ENCODE results near the gene PLCB3.

PLCB3 gene

DNA sequence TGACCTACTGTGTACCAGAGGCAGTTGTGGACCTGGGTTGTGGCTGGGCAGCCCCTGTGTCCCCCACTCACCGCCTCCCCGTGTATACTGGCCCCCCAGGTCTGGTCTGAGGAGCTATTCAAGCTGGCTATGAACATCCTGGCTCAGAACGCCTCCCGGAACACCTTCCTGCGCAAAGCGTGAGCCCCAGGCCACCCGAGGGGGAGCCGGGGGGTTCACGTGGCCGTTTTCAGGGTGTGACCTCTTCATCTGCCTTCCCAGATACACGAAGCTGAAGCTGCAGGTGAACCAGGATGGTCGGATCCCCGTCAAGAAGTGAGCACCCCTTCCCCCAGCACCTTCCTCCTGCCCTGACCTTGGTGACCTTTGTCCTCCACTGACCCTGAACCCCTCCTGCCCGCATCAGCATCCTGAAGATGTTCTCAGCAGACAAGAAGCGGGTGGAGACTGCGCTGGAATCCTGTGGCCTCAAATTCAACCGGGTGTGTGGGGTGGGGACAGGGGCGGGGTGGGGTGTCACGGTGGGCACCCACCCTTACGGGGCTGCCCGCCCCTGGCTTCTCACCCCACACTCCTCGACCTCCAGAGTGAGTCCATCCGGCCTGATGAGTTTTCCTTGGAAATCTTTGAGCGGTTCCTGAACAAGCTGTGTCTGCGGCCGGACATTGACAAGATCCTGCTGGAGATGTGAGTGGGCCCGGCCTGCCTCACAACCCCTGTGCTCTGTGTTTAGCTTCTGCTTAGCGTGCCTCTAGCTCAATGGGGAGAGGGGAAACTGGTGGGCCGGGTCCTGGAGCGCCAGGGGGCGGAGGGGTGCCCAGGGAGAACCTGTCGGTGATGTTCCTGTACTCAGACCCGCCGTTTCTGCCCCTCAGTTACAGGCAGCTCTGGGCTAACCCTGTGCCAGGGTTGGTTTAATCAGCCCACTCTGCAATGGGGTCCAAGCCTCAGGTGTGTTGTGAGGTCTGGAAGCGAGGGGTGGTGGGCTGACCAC lies 4.1 kb downstream of the PLCB3 start:
- DNase-seq (ENCODE audit: insufficient read length, low spot score): no peak
- TF ChIP-seq POLR2A (IDR thresholded peaks at IDR 0.05; ENCODE audit: low read depth, low read length): no peak
- no peak for FAIRE-seq

DNA sequence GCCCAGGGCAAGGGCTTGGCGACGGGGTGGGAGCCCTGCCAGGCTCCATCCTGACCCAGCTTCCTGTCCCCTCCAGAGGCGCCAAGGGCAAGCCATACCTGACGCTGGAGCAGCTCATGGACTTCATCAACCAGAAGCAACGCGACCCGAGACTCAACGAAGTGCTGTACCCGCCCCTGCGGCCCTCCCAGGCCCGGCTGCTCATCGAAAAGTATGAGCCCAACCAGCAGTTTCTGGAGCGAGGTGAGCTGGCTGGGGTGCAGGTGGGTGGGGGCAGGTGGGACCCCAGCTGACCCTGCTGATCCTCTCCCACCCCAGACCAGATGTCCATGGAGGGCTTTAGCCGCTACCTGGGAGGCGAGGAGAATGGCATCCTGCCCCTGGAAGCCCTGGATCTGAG lies 5.0 kb downstream of the PLCB3 start:
- FAIRE-seq: no peak
- TF ChIP-seq POLR2A (IDR thresholded peaks at IDR 0.05; ENCODE audit: low read depth, low read length): no peak

DNA sequence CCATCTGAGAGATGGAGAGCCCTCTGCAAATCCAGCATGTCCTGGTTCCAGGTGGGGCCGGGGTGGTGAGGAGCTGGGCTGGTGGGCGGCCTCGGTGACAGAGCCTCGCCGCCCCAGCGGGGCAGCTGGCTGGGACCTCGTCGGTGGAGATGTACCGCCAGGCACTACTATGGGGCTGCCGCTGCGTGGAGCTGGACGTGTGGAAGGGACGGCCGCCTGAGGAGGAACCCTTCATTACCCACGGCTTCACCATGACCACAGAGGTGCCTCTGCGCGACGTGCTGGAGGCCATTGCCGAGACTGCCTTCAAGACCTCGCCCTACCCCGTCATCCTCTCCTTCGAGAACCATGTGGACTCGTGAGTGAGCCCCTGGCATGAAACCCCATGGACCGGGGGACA lies 7.0 kb downstream of the PLCB3 start:
- TF ChIP-seq POLR2A (IDR thresholded peaks at IDR 0.05; ENCODE audit: low read depth, low read length): no peak
- DNase-seq (ENCODE audit: insufficient read length, low spot score) (no peak), FAIRE-seq (no peak)

More for the DNA sequence above, 5.0 kb downstream of the PLCB3 start:
- DNase-seq (ENCODE audit: insufficient read length, low spot score): no peak

DNA sequence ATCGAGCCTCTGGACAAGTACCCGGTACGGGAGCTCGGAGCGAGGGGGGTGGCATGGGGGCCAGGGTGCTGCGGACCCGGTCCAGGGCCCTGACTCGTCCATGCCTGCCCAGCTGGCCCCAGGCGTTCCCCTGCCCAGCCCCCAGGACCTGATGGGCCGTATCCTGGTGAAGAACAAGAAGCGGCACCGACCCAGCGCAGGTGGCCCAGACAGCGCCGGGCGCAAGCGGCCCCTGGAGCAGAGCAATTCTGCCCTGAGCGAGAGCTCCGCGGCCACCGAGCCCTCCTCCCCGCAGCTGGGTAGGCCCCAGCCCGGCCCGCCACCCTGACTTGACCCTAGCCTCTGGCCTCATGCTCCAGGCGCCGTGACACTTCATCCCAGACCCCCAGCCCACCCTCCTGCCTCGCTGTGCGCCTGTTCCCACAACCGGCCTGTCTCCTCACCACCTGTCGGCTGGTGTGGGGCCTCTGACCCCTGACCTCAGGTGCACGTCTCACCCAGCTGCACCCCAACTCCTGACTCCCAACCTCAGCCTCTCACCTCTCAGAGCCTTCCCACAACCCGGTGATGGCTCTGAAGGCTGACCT lies 7.7 kb downstream of the PLCB3 start:
- FAIRE-seq: no peak
- DNase-seq (ENCODE audit: insufficient read length, low spot score): no peak
- TF ChIP-seq POLR2A (IDR thresholded peaks at IDR 0.05; ENCODE audit: low read depth, low read length): no peak

DNA sequence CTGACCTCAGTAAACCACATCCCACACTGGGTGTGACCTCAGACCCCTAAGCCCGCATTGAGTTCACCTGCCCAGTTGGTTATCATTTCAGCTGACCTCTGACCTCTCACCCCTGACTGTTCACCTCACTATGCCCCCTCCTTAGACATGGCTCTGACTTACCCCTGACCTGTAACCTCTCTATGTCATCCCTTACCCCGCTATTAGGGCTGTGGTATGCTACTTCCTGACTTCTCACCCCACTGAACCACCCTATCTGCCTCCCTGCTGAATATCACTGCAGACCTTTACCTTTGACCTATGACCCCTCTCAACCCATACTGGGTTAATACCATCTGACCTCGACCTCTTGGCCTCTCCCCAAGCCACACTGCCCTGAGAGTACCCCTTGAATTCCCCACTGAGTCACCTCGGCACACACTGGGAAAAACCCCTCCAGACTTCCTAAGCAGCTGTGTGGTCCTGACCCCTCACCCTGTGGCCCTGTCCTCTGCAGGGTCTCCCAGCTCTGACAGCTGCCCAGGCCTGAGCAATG lies 8.3 kb downstream of the PLCB3 start:
- no peak for FAIRE-seq
- no peak for DNase-seq (ENCODE audit: insufficient read length, low spot score)
- no peak for TF ChIP-seq POLR2A (IDR thresholded peaks at IDR 0.05; ENCODE audit: low read depth, low read length)

DNA sequence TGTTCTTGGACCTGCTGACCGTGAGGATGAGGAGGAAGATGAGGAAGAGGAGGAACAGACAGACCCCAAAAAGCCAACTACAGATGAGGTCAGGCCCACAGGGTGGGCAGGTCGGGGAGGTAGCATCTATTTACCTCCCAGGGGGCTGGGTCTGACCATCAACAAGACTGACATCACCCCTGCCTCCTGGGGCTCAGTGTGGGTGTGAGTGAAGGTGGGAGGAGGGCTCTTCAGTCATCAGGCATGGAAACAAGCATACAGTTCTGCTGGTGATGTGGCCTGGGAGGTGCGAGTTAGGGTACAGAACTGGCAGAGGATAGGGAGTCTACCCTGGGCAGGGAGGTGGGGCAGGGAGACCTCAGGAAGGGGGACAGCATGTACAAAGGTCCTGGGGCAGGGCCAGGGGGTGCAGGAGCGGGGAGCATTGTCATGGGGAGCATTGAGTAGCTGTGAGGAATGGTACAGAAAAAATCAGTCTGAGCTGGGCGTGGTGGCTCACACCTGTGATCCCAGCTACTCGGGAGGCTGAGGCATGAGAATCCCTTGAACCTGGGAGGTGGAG lies 8.9 kb downstream of the PLCB3 start:
- TF ChIP-seq POLR2A (IDR thresholded peaks at IDR 0.05; ENCODE audit: low read depth, low read length): no peak
- DNase-seq (ENCODE audit: insufficient read length, low spot score): no peak

DNA sequence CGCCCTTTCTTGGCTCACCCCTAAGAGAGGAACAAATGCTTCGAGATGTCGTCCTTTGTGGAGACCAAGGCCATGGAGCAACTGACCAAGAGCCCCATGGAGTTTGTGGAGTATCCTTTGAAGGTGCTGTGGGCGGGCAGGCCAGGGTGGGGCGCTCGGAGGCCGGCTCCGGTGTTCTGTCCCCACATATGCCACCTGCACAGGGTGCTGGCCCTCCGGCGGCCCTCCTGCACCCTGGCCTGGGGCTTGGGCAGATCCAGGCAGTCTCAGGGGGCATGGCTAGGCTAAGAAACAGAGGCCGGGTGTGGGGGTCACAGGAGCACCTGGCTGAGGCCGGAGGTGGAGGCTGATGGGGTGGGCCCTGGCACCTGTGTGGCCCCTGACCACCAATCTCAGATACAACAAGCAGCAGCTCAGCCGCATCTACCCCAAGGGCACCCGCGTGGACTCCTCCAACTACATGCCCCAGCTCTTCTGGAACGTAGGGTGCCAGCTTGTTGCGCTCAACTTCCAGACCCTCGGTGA lies 10.3 kb downstream of the PLCB3 start:
- DNase-seq (ENCODE audit: insufficient read length, low spot score) (no peak), FAIRE-seq (no peak)
- no peak for TF ChIP-seq POLR2A (IDR thresholded peaks at IDR 0.05; ENCODE audit: low read depth, low read length)

More for the DNA sequence above, 8.9 kb downstream of the PLCB3 start:
- FAIRE-seq: no peak

DNA sequence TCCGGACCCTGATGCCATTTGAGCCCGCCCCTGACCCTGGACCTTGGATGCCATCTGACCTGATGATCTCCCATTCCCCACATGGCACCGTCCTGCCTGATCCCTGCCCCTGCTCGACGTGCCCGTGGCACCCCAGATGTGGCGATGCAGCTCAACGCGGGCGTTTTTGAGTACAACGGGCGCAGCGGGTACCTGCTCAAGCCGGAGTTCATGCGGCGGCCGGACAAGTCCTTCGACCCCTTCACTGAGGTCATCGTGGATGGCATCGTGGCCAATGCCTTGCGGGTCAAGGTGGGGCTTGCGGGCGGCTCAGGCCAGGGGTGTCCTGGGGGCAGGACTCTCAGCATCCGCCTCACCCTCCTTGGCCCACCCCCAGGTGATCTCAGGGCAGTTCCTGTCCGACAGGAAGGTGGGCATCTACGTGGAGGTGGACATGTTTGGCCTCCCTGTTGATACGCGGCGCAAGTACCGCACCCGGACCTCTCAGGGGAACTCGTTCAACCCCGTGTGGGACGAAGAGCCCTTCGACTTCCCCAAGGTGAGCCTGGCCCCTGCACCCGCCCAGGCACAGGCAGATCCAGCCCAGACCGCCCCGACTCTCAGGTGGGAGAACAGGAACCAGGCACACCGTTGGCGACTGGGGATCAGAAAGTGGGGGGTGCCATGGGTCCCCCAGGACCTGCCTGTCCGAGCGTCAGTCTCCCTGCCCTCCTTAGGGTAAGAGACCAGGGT lies 11.1 kb downstream of the PLCB3 start:
- FAIRE-seq (no peak), DNase-seq (ENCODE audit: insufficient read length, low spot score) (no peak)
- no peak for TF ChIP-seq POLR2A (IDR thresholded peaks at IDR 0.05; ENCODE audit: low read depth, low read length)

DNA sequence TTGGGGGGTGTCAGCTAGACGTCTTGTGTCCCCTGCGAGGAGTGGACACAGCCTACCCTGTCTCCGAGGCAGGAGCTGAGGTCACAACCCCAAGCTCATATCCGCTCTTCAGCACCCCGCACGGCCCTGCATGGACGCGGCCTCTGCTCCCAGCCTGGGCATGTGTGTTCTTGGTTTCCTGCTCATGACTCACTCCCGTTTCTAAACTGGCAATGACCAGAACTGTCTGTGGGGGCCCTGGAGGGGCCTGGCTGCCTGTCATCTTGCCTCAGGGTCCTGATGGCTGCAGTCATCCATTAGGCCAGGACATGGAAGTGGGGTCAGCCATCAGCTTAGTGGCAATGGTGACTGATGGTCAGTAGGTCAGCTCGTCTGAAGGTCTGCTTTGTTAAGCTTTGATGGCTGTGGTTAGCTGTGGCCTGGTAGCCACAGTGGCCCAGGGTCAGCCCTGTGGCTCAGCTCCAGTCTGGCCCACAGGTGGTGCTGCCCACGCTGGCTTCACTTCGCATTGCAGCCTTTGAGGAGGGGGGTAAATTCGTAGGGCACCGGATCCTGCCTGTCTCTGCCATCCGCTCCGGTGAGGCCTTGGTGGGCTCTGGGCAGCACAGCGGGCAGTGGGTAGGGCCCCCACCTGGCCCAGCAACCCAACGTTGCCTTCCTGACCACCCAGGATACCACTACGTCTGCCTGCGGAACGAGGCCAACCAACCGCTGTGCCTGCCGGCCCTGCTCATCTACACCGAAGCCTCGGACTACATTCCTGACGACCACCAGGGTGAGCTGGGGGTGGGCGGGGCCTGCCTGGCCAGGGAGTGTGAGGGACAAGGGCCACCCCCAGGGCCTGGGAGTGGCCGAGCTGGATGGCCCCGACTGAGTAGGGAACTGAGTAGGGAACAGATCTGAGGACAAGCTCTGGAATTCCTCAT lies 12.0 kb downstream of the PLCB3 start:
- no peak for TF ChIP-seq POLR2A (IDR thresholded peaks at IDR 0.05; ENCODE audit: low read depth, low read length)
- no peak for DNase-seq (ENCODE audit: insufficient read length, low spot score)
- no peak for FAIRE-seq

DNA sequence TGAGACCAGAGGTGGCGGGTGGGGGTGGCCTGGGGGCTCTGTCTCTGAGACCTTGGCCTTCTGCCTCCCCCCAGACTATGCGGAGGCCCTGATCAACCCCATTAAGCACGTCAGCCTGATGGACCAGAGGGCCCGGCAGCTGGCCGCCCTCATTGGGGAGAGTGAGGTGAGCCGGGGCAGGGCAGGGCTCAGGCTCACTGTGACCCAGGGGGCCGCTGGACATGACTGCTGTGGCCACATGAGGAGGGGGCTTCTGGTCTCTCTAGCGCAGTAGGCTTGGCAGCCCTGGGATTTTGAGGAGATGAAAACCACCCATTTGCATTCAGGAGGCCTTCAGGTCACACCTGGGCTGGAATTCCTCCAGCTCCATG lies 12.6 kb downstream of the PLCB3 start:
- no peak for DNase-seq (ENCODE audit: insufficient read length, low spot score)
- FAIRE-seq: no peak
- no peak for TF ChIP-seq POLR2A (IDR thresholded peaks at IDR 0.05; ENCODE audit: low read depth, low read length)

DNA sequence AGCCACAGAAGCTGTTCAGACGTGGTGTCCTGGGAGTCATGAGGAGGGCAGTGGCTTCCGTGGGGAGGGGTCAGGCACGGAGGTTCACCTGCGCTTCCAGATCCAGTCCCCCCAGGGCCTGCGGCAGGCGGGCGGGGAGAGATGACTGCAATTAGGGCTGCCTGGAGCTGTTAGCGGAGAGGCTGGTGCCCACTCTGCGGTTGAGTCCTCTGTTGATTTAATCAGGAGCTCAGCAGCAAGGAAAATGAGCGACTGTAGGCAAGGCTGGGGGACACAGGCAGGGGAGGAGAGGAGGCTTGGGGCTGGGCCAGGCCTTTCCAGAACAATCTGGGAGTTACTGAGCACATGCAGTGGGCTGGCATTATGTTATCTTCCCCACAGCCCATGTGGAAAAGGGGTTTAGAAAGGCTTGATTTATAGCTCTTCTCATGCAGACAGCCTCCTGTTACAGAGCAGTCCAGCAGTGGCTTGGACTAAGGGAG lies 13.1 kb downstream of the PLCB3 start:
- no peak for FAIRE-seq
- no peak for DNase-seq (ENCODE audit: insufficient read length, low spot score)
- TF ChIP-seq POLR2A (IDR thresholded peaks at IDR 0.05; ENCODE audit: low read depth, low read length): no peak

Measured in H54 (cell line).